SU-DHL-6 (cell line): ENCODE data around the gene GPATCH4.

Experiments used
- H2AFZ ChIP-seq: fragments of 200-600 bp; sonication (generic); 2 replicates; pipeline ENCODE4 v1.6.1; 2014; ENCODE audit warnings: low read depth, mild to moderate bottlenecking, moderate library complexity, mixed read lengths, antibody characterized with exemption, low read length; ENCODE audit not compliant: severe bottlenecking
- H3F3A ChIP-seq: fragments of 200-600 bp; shearing (Covaris generic); 2 replicates; pipeline ENCODE4 v1.6.0; 2016; ENCODE audit warnings: antibody characterized with exemption, mild to moderate bottlenecking; ENCODE audit not compliant: insufficient read depth
- H3K27ac ChIP-seq: fragments of 200-600 bp; sonication (generic); 2 replicates; pipeline ENCODE4 v1.5.1; 2016; ENCODE audit warnings: low read depth, mild to moderate bottlenecking, low read length, moderate library complexity, mixed read lengths
- H3K27me3 ChIP-seq: fragments of 200-600 bp; sonication (generic), shearing (Covaris generic); 2 replicates; pipeline ENCODE4 v1.6.0; 2014; ENCODE audit warnings: mild to moderate bottlenecking, low read length
- H3K36me3 ChIP-seq: fragments of 200-600 bp; sonication (generic); 2 replicates; pipeline ENCODE4 v1.6.1; 2014; ENCODE audit warnings: mild to moderate bottlenecking, low read length, mixed read lengths
- H3K4me2 ChIP-seq: fragments of 300-600, 200-600 bp; shearing (Covaris generic), sonication (generic); 2 replicates; pipeline ENCODE4 v1.6.0; 2014; ENCODE audit warnings: low read length, low read depth, mild to moderate bottlenecking; ENCODE audit not compliant: poor library complexity, severe bottlenecking
- H3K4me3 ChIP-seq: fragments of 200-600 bp; sonication (generic); 2 replicates; pipeline ENCODE4 v1.5.1; 2014; ENCODE audit warnings: antibody characterized with exemption, low read length, mild to moderate bottlenecking, mixed read lengths; ENCODE audit not compliant: insufficient read depth, poor library complexity, severe bottlenecking
- H3K79me2 ChIP-seq: fragments of 200-600 bp; sonication (generic); 2 replicates; pipeline ENCODE4 v1.6.1; 2014; ENCODE audit warnings: mild to moderate bottlenecking, low read length, moderate library complexity; ENCODE audit not compliant: insufficient read depth
- H3K9ac ChIP-seq: fragments of 200-600 bp; sonication (generic); 2 replicates; pipeline ENCODE4 v1.7.0; 2014; ENCODE audit warnings: mild to moderate bottlenecking, low read length
- H3K9me2 ChIP-seq: fragments of 200-600 bp; sonication (generic); replicated peaks from 2 replicates; pipeline ENCODE4 v1.6.1; 2014; ENCODE audit warnings: low read length; ENCODE audit not compliant: insufficient read depth
- H3K9me3 ChIP-seq: fragments of 200-600 bp; sonication (generic); 2 replicates; pipeline ENCODE4 v1.6.1; 2014; ENCODE audit warnings: low read length, mixed read lengths; ENCODE audit not compliant: insufficient read depth
- H4K20me1 ChIP-seq: fragments of 200-600 bp; sonication (generic); 2 replicates; pipeline ENCODE4 v1.6.1; 2014; ENCODE audit warnings: low read depth, mild to moderate bottlenecking, antibody characterized with exemption, low read length, moderate library complexity, mixed read lengths
- CTCF ChIP-seq: fragments of 200-600 bp; sonication (generic); IDR thresholded peaks from one replicate; pipeline ENCODE4 v1.5.1; 2017; ENCODE audit warnings: antibody characterized with exemption, mild to moderate bottlenecking, low read length, moderate library complexity; ENCODE audit not compliant: insufficient read depth, poor library complexity, severe bottlenecking
- EZH2phosphoT487 ChIP-seq: fragments of 200-600 bp; sonication (generic), shearing (Covaris generic); conservative IDR thresholded peaks from 2 replicates; pipeline ENCODE4 v1.6.1; 2018; ENCODE audit warnings: mild to moderate bottlenecking, antibody characterized with exemption, low read length, moderate library complexity, mixed read lengths

Gene GPATCH4

DNA sequence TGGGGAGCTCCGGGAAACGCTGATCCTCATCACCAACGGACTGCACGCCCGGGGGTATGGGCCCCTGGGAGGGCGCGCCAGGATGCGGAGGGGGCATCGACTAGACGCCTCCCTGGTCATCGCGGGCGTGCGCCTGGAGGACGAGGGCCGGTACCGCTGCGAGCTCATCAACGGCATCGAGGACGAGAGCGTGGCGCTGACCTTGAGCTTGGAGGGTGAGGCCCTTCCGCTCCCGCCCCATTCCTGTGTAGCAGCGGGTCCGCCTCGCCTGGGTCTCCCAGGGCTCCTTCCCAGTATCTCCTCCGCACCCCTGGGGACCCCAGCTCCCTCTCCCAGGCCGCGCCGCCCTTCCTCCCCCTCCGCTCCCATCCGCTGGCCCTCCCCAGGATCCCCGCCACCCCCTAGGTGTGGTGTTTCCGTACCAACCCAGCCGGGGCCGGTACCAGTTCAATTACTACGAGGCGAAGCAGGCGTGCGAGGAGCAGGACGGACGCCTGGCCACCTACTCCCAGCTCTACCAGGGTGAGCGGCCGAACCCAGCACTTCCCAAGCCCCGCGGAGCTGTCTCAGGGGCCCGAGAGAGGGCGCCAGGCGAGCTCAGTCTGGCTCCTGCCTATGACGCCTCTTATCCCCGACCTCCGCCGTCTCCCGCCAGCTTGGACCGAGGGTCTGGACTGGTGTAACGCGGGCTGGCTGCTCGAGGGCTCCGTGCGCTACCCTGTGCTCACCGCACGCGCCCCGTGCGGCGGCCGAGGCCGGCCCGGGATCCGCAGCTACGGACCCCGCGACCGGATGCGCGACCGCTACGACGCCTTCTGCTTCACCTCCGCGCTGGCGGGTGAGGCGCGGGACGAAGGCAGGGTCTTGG lies 22.9 kb upstream of the GPATCH4 start:
- H2AFZ ChIP-seq, result no peak overlapping the region
- H3K4me3 ChIP-seq, result no peak overlapping the region
- no peaks in the 10 kb centered on the region for H3K27me3 ChIP-seq
- no peaks in the 10 kb centered on the region for H3K79me2 ChIP-seq
- H3K36me3 ChIP-seq, result no peaks in the 10 kb centered on the region
- no peak overlapping the region for H3K4me2 ChIP-seq
- no peak for TF ChIP-seq EZH2phosphoT487
- no peak overlapping the region for H3K9ac ChIP-seq
- no peaks in the 10 kb centered on the region for H4K20me1 ChIP-seq
- H3K9me3 ChIP-seq, result no peaks in the 10 kb centered on the region
- no peak overlapping the region for H3K27ac ChIP-seq
- H3K9me2 ChIP-seq, result no peaks in the 10 kb centered on the region
- 0 out of 2 replicates have a peak, but pooled peaks cover 3% of the 10 kb centered on the region for H3F3A ChIP-seq

- Histone ChIP-seq H3K27ac (no peak overlapping the region), H3K27me3 (no peaks in the 10 kb centered on the region), H3K9me3 (no peaks in the 10 kb centered on the region), H3F3A (0 out of 2 replicates have a peak, but pooled peaks cover 3% of the 10 kb centered on the region), H3K79me2 (no peaks in the 10 kb centered on the region), H3K4me2 (no peak overlapping the region), H3K4me3 (no peak overlapping the region), H4K20me1 (no peaks in the 10 kb centered on the region), H2AFZ (no peak overlapping the region), H3K36me3 (no peaks in the 10 kb centered on the region), H3K9ac (no peak overlapping the region), H3K9me2 (no peaks in the 10 kb centered on the region)
- no peak for TF ChIP-seq CTCF
- no peak for TF ChIP-seq EZH2phosphoT487
Measured at GRCh38 chr1:156622581-156623297, 21.5 kb upstream of the GPATCH4 start.

DNA sequence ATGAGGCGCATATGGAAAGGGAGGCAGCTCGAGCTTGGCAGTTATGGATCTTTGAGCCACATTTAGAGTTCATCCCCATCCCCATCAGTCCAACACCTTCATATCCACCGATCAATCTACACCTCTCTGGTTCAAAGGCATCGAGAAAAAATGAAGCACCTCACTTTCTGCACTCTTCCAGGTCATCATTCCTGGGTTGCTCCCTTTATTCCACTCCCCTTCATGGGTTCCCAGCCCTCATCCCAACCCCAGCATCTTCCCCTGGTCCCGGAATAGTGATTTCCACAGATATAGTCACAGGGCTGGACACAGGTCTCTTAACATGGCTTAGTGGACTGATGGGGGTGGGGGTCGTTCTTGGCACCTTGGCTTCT lies 18.3 kb upstream of the GPATCH4 start:
- H3K27ac ChIP-seq, result no peak overlapping the region
- no peak overlapping the region for H3K9ac ChIP-seq
- H3K9me2 ChIP-seq, result no peaks in the 10 kb centered on the region
- no peaks in the 10 kb centered on the region for H3K36me3 ChIP-seq
- no peak overlapping the region for H2AFZ ChIP-seq
- no peaks in the 10 kb centered on the region for H3K9me3 ChIP-seq
- H3K27me3 ChIP-seq, result no peaks in the 10 kb centered on the region
- no peak for TF ChIP-seq EZH2phosphoT487
- no peak for TF ChIP-seq CTCF
- H3F3A ChIP-seq, result no peaks in the 10 kb centered on the region
- no peaks in the 10 kb centered on the region for H4K20me1 ChIP-seq
- no peak overlapping the region for H3K4me2 ChIP-seq
- H3K79me2 ChIP-seq, result no peaks in the 10 kb centered on the region
- no peak overlapping the region for H3K4me3 ChIP-seq
